ENCODE data around the gene NTRK1.

The NTRK1 gene

GRCh38 chr1:156840186-156840897 is 20.3 kb upstream of the NTRK1 start:
- peaks cover 51% of the 10 kb centered on the region for H3K27me3 ChIP-seq (replicated peaks; ENCODE audit: control insufficient read depth, insufficient read depth, low read length)
- H3K4me3 ChIP-seq (ENCODE audit: low read length), result no peak overlapping the region
- H3K9me3 ChIP-seq (ENCODE audit: control insufficient read depth, low read length), result no peaks in the 10 kb centered on the region
- no peaks in the 10 kb centered on the region for H3K4me1 ChIP-seq (ENCODE audit: control insufficient read depth, insufficient read depth, low read length)
- H3K9ac ChIP-seq (ENCODE audit: low read length), result no peak overlapping the region
- H3K36me3 ChIP-seq (ENCODE audit: control insufficient read depth, insufficient read depth, low read length, severe bottlenecking), result no peaks in the 10 kb centered on the region
- no peak for DNase-seq (ENCODE audit: low read depth)

- Histone ChIP-seq H3K4me3 (ENCODE audit: low read length) (no peak overlapping the region), H3K4me1 (ENCODE audit: control insufficient read depth, insufficient read depth, low read length) (no peaks in the 10 kb centered on the region), H3K9ac (ENCODE audit: low read length) (no peak overlapping the region), H3K27me3 (replicated peaks; ENCODE audit: control insufficient read depth, insufficient read depth, low read length) (peaks cover 49% of the 10 kb centered on the region), H3K36me3 (ENCODE audit: control insufficient read depth, insufficient read depth, low read length, severe bottlenecking) (no peaks in the 10 kb centered on the region), H3K9me3 (ENCODE audit: control insufficient read depth, low read length) (no peaks in the 10 kb centered on the region)
- no peak for DNase-seq (ENCODE audit: low read depth)
Observed at GRCh38 chr1:156840898-156841279, 19.8 kb upstream of the NTRK1 start.

- Histone ChIP-seq H3K9ac (ENCODE audit: low read length) (no peak overlapping the region), H3K4me3 (ENCODE audit: low read length) (no peak overlapping the region), H3K36me3 (ENCODE audit: control insufficient read depth, insufficient read depth, low read length, severe bottlenecking) (no peaks in the 10 kb centered on the region), H3K4me1 (ENCODE audit: control insufficient read depth, insufficient read depth, low read length) (no peaks in the 10 kb centered on the region), H3K9me3 (ENCODE audit: control insufficient read depth, low read length) (no peaks in the 10 kb centered on the region), H3K27me3 (replicated peaks; ENCODE audit: control insufficient read depth, insufficient read depth, low read length) (peaks cover 52% of the 10 kb centered on the region)
- DNase-seq (ENCODE audit: low read depth), result no peak
Observed at GRCh38 chr1:156841295-156841855, 19.3 kb upstream of the NTRK1 start.

- Histone ChIP-seq H3K4me3 (ENCODE audit: low read length) (no peak overlapping the region), H3K9ac (ENCODE audit: low read length) (no peak overlapping the region), H3K36me3 (ENCODE audit: control insufficient read depth, insufficient read depth, low read length, severe bottlenecking) (no peaks in the 10 kb centered on the region), H3K27me3 (replicated peaks; ENCODE audit: control insufficient read depth, insufficient read depth, low read length) (peaks cover 60% of the 10 kb centered on the region), H3K9me3 (ENCODE audit: control insufficient read depth, low read length) (no peaks in the 10 kb centered on the region), H3K4me1 (ENCODE audit: control insufficient read depth, insufficient read depth, low read length) (no peaks in the 10 kb centered on the region)
- DNase-seq (ENCODE audit: low read depth), result no peak
Observed at GRCh38 chr1:156842618-156843300, 17.9 kb upstream of the NTRK1 start.

GRCh38 chr1:156844102-156844501 is 16.6 kb upstream of the NTRK1 start:
- no peak overlapping the region for H3K9ac ChIP-seq (ENCODE audit: low read length)
- peaks cover 69% of the 10 kb centered on the region for H3K27me3 ChIP-seq (replicated peaks; ENCODE audit: control insufficient read depth, insufficient read depth, low read length)
- H3K4me1 ChIP-seq (ENCODE audit: control insufficient read depth, insufficient read depth, low read length), result no peaks in the 10 kb centered on the region
- no peak overlapping the region for H3K4me3 ChIP-seq (ENCODE audit: low read length)
- no peaks in the 10 kb centered on the region for H3K36me3 ChIP-seq (ENCODE audit: control insufficient read depth, insufficient read depth, low read length, severe bottlenecking)
- no peaks in the 10 kb centered on the region for H3K9me3 ChIP-seq (ENCODE audit: control insufficient read depth, low read length)
- no peak for DNase-seq (ENCODE audit: low read depth)

- Histone ChIP-seq H3K9me3 (ENCODE audit: control insufficient read depth, low read length) (no peaks in the 10 kb centered on the region), H3K4me3 (ENCODE audit: low read length) (no peak overlapping the region), H3K9ac (ENCODE audit: low read length) (no peak overlapping the region), H3K36me3 (ENCODE audit: control insufficient read depth, insufficient read depth, low read length, severe bottlenecking) (no peaks in the 10 kb centered on the region), H3K27me3 (replicated peaks; ENCODE audit: control insufficient read depth, insufficient read depth, low read length) (peaks cover 63% of the 10 kb centered on the region), H3K4me1 (ENCODE audit: control insufficient read depth, insufficient read depth, low read length) (no peaks in the 10 kb centered on the region)
- no peak for DNase-seq (ENCODE audit: low read depth)
Observed at GRCh38 chr1:156844638-156845037, 16.0 kb upstream of the NTRK1 start.

DNA sequence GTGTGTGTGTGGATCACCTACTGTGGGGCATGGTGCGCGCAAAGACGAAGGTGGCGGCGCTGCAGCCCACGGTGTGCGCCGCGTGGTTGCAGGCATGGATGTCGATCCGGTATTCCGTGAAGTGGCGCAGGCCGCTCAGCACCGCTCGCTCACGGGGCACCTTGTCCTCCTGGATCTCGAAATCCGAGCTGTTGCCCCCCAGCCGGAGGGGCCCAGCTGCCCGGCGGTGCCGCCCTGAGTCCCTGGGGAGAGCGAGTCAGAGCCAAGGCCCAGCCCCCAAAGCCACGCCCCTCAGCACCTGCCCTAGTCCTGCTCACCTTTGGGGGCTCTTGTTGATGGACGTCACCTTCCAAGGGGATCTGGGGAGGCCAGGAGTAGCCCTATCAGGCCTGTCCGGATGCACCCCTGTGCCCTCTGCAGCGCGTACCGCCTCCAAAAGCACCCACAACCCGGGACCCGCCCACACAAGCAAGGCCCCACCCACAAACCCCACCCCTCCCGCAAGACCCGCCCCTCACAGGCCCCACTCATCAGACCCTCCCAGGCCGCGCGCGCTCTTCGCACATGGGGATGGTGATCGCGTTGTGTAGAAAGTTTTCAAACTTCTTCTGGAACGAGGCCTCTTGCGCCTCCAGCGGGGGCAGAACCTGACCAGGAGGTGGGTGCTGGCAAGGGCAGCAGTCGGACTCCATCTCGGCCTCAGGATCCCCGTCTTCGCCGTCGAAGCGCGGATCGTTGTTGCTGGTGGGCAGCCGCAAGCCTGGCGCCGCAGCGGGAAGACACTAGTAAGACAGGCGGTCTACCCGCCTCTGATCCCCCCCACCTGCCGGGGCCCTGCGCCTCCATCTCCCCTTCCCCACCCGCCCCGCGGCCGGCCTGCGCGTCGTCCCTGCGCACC is 15.4 kb upstream of the NTRK1 start:
- H3K9me3 ChIP-seq (ENCODE audit: control insufficient read depth, low read length), result no peaks in the 10 kb centered on the region
- DNase-seq (ENCODE audit: low read depth), result no peak
- H3K4me3 ChIP-seq (ENCODE audit: low read length), result no peak overlapping the region
- H3K36me3 ChIP-seq (ENCODE audit: control insufficient read depth, insufficient read depth, low read length, severe bottlenecking), result no peaks in the 10 kb centered on the region
- no peak overlapping the region for H3K9ac ChIP-seq (ENCODE audit: low read length)
- no peaks in the 10 kb centered on the region for H3K4me1 ChIP-seq (ENCODE audit: control insufficient read depth, insufficient read depth, low read length)
- H3K27me3 ChIP-seq (replicated peaks; ENCODE audit: control insufficient read depth, insufficient read depth, low read length), result peaks cover 61% of the 10 kb centered on the region

GRCh38 chr1:156845953-156846545 is 14.6 kb upstream of the NTRK1 start:
- DNase-seq (ENCODE audit: low read depth), result no peak
- H3K4me3 ChIP-seq (ENCODE audit: low read length), result no peak overlapping the region
- H3K9ac ChIP-seq (ENCODE audit: low read length), result no peak overlapping the region

GRCh38 chr1:156846643-156847042 is 14.0 kb upstream of the NTRK1 start:
- no peaks in the 10 kb centered on the region for H3K36me3 ChIP-seq (ENCODE audit: control insufficient read depth, insufficient read depth, low read length, severe bottlenecking)
- DNase-seq (ENCODE audit: low read depth), result no peak
- H3K9ac ChIP-seq (ENCODE audit: low read length), result no peak overlapping the region
- no peak overlapping the region for H3K4me3 ChIP-seq (ENCODE audit: low read length)
- no peaks in the 10 kb centered on the region for H3K9me3 ChIP-seq (ENCODE audit: control insufficient read depth, low read length)
- peaks cover 54% of the 10 kb centered on the region for H3K27me3 ChIP-seq (replicated peaks; ENCODE audit: control insufficient read depth, insufficient read depth, low read length)
- no peaks in the 10 kb centered on the region for H3K4me1 ChIP-seq (ENCODE audit: control insufficient read depth, insufficient read depth, low read length)

More at GRCh38 chr1:156845953-156846545, 14.6 kb upstream of the NTRK1 start:
- no peaks in the 10 kb centered on the region for H3K9me3 ChIP-seq (ENCODE audit: control insufficient read depth, low read length)
- H3K4me1 ChIP-seq (ENCODE audit: control insufficient read depth, insufficient read depth, low read length), result no peaks in the 10 kb centered on the region
- peaks cover 59% of the 10 kb centered on the region for H3K27me3 ChIP-seq (replicated peaks; ENCODE audit: control insufficient read depth, insufficient read depth, low read length)
- no peaks in the 10 kb centered on the region for H3K36me3 ChIP-seq (ENCODE audit: control insufficient read depth, insufficient read depth, low read length, severe bottlenecking)

- Histone ChIP-seq H3K4me1 (ENCODE audit: control insufficient read depth, insufficient read depth, low read length) (peaks cover 6% of the 10 kb centered on the region), H3K27me3 (replicated peaks; ENCODE audit: control insufficient read depth, insufficient read depth, low read length) (peaks cover 56% of the 10 kb centered on the region), H3K9me3 (ENCODE audit: control insufficient read depth, low read length) (no peaks in the 10 kb centered on the region), H3K9ac (ENCODE audit: low read length) (no peak overlapping the region), H3K4me3 (ENCODE audit: low read length) (no peak overlapping the region), H3K36me3 (ENCODE audit: control insufficient read depth, insufficient read depth, low read length, severe bottlenecking) (no peaks in the 10 kb centered on the region)
- DNase-seq (ENCODE audit: low read depth), result no peak
Observed at GRCh38 chr1:156847591-156848460, 12.8 kb upstream of the NTRK1 start.
